ENCODE measurements around the gene TMEM184B. TPM values are rescaled to one million over a fixed set of nuclear protein-coding genes. Genes with fewer than 3 reads are reported as not detected.

The TMEM184B gene
- total and polyA plus RNA-seq, 4 donors: 7.5 to 12.6 (median 9.9) TPM

- Histone ChIP-seq H3K27me3 (ENCODE audit: control insufficient read depth in 4 of 4, insufficient read depth in 4 of 4, low read length in 3 of 4) (no peaks in the 10 kb centered on the region), H3K4me3 (ENCODE audit: low read depth in 1 of 3, low read length in 3 of 3) (no peak overlapping the region), H3K4me1 (ENCODE audit: control insufficient read depth in 4 of 4, insufficient read depth in 4 of 4, low read length in 3 of 4) (peaks cover 0 to 13% (median 7%) of the 10 kb centered on the region in 4 donors), H3K9ac (ENCODE audit: low read depth in 1 of 2, low read length in 2 of 2) (no peak overlapping the region), H3K9me3 (ENCODE audit: control insufficient read depth in 4 of 4, low read length in 3 of 4) (no peaks in the 10 kb centered on the region), H3K27ac (ENCODE audit: low read depth in 1 of 2, low read length in 2 of 2) (no peak overlapping the region), H3K36me3 (ENCODE audit: control insufficient read depth in 4 of 4, insufficient read depth in 3 of 4, low read depth in 1 of 4, low read length in 3 of 4) (peaks cover 0 to 4% (median 0%) of the 10 kb centered on the region in 4 donors)
- DNase-seq (ENCODE audit: low spot score): no peak
- TF ChIP-seq JUND (IDR thresholded peaks at IDR 0.05) (no peak), RAD21 (IDR thresholded peaks at IDR 0.05) (no peak), SP1 (IDR thresholded peaks at IDR 0.05) (no peak)
- TF ChIP-seq, protein P1, sequence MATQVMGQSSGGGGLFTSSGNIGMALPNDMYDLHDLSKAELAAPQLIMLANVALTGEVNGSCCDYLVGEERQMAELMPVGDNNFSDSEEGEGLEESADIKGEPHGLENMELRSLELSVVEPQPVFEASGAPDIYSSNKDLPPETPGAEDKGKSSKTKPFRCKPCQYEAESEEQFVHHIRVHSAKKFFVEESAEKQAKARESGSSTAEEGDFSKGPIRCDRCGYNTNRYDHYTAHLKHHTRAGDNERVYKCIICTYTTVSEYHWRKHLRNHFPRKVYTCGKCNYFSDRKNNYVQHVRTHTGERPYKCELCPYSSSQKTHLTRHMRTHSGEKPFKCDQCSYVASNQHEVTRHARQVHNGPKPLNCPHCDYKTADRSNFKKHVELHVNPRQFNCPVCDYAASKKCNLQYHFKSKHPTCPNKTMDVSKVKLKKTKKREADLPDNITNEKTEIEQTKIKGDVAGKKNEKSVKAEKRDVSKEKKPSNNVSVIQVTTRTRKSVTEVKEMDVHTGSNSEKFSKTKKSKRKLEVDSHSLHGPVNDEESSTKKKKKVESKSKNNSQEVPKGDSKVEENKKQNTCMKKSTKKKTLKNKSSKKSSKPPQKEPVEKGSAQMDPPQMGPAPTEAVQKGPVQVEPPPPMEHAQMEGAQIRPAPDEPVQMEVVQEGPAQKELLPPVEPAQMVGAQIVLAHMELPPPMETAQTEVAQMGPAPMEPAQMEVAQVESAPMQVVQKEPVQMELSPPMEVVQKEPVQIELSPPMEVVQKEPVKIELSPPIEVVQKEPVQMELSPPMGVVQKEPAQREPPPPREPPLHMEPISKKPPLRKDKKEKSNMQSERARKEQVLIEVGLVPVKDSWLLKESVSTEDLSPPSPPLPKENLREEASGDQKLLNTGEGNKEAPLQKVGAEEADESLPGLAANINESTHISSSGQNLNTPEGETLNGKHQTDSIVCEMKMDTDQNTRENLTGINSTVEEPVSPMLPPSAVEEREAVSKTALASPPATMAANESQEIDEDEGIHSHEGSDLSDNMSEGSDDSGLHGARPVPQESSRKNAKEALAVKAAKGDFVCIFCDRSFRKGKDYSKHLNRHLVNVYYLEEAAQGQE (IDR thresholded peaks at IDR 0.05): no peak
- WGBS: 92% methylated on average over 8 of the region's 8 CpGs
Measured at GRCh38 chr22:38220163-38220562, 52.6 kb downstream of the TMEM184B start.

DNA sequence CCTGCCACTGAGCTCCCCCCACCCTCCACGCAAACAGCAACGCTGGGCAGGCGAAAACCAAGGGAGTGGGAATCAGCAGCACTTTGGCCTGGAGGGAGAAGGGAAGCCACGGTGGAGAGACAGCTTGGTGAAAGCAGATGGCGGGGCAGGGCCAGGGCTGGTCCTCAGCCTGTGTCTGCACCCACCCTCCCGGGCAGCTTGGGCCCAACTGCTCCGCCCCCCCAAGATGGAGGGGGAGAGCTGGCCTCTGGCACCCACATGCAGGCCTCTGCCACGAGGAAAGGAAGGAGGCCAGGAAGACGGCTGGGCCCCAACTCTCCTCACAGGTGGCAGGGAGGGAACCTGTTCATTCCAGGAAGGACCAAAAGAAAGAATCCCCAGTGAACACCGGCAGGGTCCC, 53.2 kb downstream of the TMEM184B start:
- Histone ChIP-seq H3K36me3 (ENCODE audit: control insufficient read depth in 4 of 4, insufficient read depth in 3 of 4, low read depth in 1 of 4, low read length in 3 of 4) (peaks cover 0 to 4% (median 0%) of the 10 kb centered on the region in 4 donors), H3K4me1 (ENCODE audit: control insufficient read depth in 4 of 4, insufficient read depth in 4 of 4, low read length in 3 of 4) (peaks cover 0 to 13% (median 7%) of the 10 kb centered on the region in 4 donors), H3K27me3 (ENCODE audit: control insufficient read depth in 4 of 4, insufficient read depth in 4 of 4, low read length in 3 of 4) (no peaks in the 10 kb centered on the region), H3K4me3 (ENCODE audit: low read depth in 1 of 3, low read length in 3 of 3) (no peak overlapping the region), H3K27ac (ENCODE audit: low read depth in 1 of 2, low read length in 2 of 2) (peak overlapping the region; percentile 56 to 63), H3K9me3 (ENCODE audit: control insufficient read depth in 4 of 4, low read length in 3 of 4) (no peaks in the 10 kb centered on the region), H3K9ac (ENCODE audit: low read depth in 1 of 2, low read length in 2 of 2) (no peak overlapping the region)
- 87% methylated on average over 10 of the region's 10 CpGs for WGBS
- no peak for TF ChIP-seq JUND (IDR thresholded peaks at IDR 0.05)
- no peak for TF ChIP-seq TAF1 (conservative IDR thresholded peaks at IDR 0.05)
- TF ChIP-seq NR2F2 (IDR thresholded peaks at IDR 0.05): no peak
- no peak for TF ChIP-seq RXRA (IDR thresholded peaks at IDR 0.05)
- no peak for TF ChIP-seq GABPA (IDR thresholded peaks at IDR 0.05 in 1 of 2, conservative IDR thresholded peaks at IDR 0.05 in 1 of 2)
- no peak for TF ChIP-seq FOXA2 (IDR thresholded peaks at IDR 0.05)
- TF ChIP-seq EGR1 (IDR thresholded peaks at IDR 0.05; ENCODE audit: low read depth in 2 of 2): no peak
- TF ChIP-seq, protein P2, sequence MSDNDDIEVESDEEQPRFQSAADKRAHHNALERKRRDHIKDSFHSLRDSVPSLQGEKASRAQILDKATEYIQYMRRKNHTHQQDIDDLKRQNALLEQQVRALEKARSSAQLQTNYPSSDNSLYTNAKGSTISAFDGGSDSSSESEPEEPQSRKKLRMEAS (IDR thresholded peaks at IDR 0.05): no peak
- TF ChIP-seq RAD21 (IDR thresholded peaks at IDR 0.05): no peak
- no peak for TF ChIP-seq ZBTB33 (IDR thresholded peaks at IDR 0.05)
- TF ChIP-seq ATF3 (IDR thresholded peaks at IDR 0.05): no peak
- no peak for DNase-seq (ENCODE audit: low spot score)

Data from liver (tissue), 9 donors.